Peyer's patch (tissue), 4 donors: ENCODE results near the gene SLC2A4.

Source experiments
- CTCF ChIP-seq, 6 experiments: fragments of 450-650 bp in 4 of 6; fragments of 200-600 bp in 2 of 6; sonication (generic) in 1 of 6; IDR thresholded peaks; one replicate each; pipeline ENCODE4 v1.5.1; 2017 to 2019; ENCODE audit warnings: antibody characterized with exemption in 6 of 6, mild to moderate bottlenecking in 3 of 6, moderate library complexity in 1 of 6
- POLR2A ChIP-seq, 2 donors: fragments of 450-650 bp; IDR thresholded peaks; one replicate each; pipeline ENCODE4 v1.5.1; 2017; ENCODE audit warnings: antibody characterized with exemption in 2 of 2, mild to moderate bottlenecking in 2 of 2, moderate library complexity in 2 of 2

GRCh38 chr17:7311110-7311705 is 29.7 kb downstream of the SLC2A4 start:
- TF ChIP-seq CTCF (IDR thresholded peaks at IDR 0.05) (no peak), POLR2A (IDR thresholded peaks at IDR 0.05) (no peak)
